H1 (cell line): Measurements from ENCODE around the gene C10orf120. TPM values are rescaled to one million over a fixed set of nuclear protein-coding genes. Genes with fewer than 3 reads are reported as not detected.

Source experiments
- CTCF ChIA-PET: fragments of 300-600 bp; sonication (Branson Sonifier 250); formaldehyde crosslinking; loops from one replicate; lab custom pipeline; 2021; ENCODE audit not compliant: partially characterized antibody; lab: Charles Lee
- POLR2A ChIA-PET: fragments of 300-600 bp; sonication (Branson Sonifier 250); formaldehyde crosslinking; loops from one replicate; lab custom pipeline; 2021; ENCODE audit warnings: inconsistent platforms; ENCODE audit not compliant: partially characterized antibody; lab: Charles Lee
- DNase-seq, 2 experiments: peaks; one replicate each; pipeline versions ENCODE4 v3.0.0 to v3.0.0-alpha.2; 2010 to 2022; ENCODE audit warnings: low spot score in 2 of 2, low read depth in 1 of 2, mixed read lengths in 1 of 2
- FAIRE-seq: peaks from 2 replicates; lab custom pipeline; 2011; peaks lifted over from hg19 to GRCh38; lab: Jason Lieb, UNC
- H2AFZ ChIP-seq: 2 replicates; pipeline ENCODE4 v1.8.1; 2012; ENCODE audit warnings: low read length, inconsistent platforms
- H2AK5ac ChIP-seq: 2 replicates; pipeline ENCODE4 v1.6.1; 2013; ENCODE audit warnings: low read depth, low read length
- H2BK120ac ChIP-seq: replicated peaks from 2 replicates; pipeline ENCODE3; 2013; ENCODE audit warnings: low read depth, low read length, inconsistent platforms
- H2BK12ac ChIP-seq: 2 replicates; pipeline ENCODE4 v1.6.1; 2013; ENCODE audit warnings: low read depth, low read length
- H2BK15ac ChIP-seq: 2 replicates; pipeline ENCODE4 v1.6.1; 2013; ENCODE audit warnings: low read length
- H2BK20ac ChIP-seq: 2 replicates; pipeline ENCODE4 v1.6.1; 2013; ENCODE audit warnings: low read length
- H2BK5ac ChIP-seq: 2 replicates; pipeline ENCODE4 v1.6.1; 2013; ENCODE audit warnings: low read depth, low read length
- H3K14ac ChIP-seq: 2 replicates; pipeline ENCODE4 v1.6.1; 2013; ENCODE audit warnings: inconsistent platforms; ENCODE audit not compliant: insufficient read length
- H3K18ac ChIP-seq: 2 replicates; pipeline ENCODE4 v1.6.1; 2013; ENCODE audit warnings: low read length; ENCODE audit errors: extremely low read depth
- H3K23ac ChIP-seq: 2 replicates; pipeline ENCODE4 v1.6.1; 2013; ENCODE audit warnings: inconsistent platforms; ENCODE audit not compliant: insufficient read length
- H3K23me2 ChIP-seq: 2 replicates; pipeline ENCODE4 v1.6.1; 2013; ENCODE audit warnings: low read depth, low read length
- H3K27ac ChIP-seq: 2 replicates; pipeline ENCODE4 v1.6.1; 2011; ENCODE audit warnings: low read depth, low read length, inconsistent platforms
- H3K27me3 ChIP-seq, 4 experiments: replicated peaks in 1 of 4; 1 replicate in 1 of 4; 2 replicates in 3 of 4; pipeline versions ENCODE4 v1.6.1 to v1.8.1; 2011 to 2013; ENCODE audit warnings: low read length in 3 of 4, mild to moderate bottlenecking in 3 of 4, inconsistent platforms in 2 of 4, mixed read lengths in 2 of 4, moderate library complexity in 1 of 4; ENCODE audit not compliant: control insufficient read depth in 3 of 4, insufficient read depth in 3 of 4; ENCODE audit errors: extremely low read depth in 1 of 4
- H3K36me3 ChIP-seq, 4 experiments: 2 replicates each; pipeline versions ENCODE4 v1.6.1 to v1.8.1; 2011 to 2013; ENCODE audit warnings: mild to moderate bottlenecking in 4 of 4, low read length in 3 of 4, moderate library complexity in 2 of 4, control low read depth in 1 of 4, inconsistent platforms in 1 of 4; ENCODE audit not compliant: insufficient read depth in 4 of 4, control insufficient read depth in 2 of 4
- H3K4ac ChIP-seq: replicated peaks from 2 replicates; pipeline ENCODE3; 2013; ENCODE audit warnings: low read length, low read depth, mixed read lengths, inconsistent platforms; ENCODE audit not compliant: insufficient read length
- H3K4me1 ChIP-seq, 4 experiments: replicated peaks in 1 of 4; 1 replicate in 1 of 4; 2 replicates in 3 of 4; pipeline versions ENCODE4 v1.6.1 to v1.8.1; 2011 to 2013; ENCODE audit warnings: low read length in 3 of 4, inconsistent platforms in 2 of 4, mixed read lengths in 1 of 4; ENCODE audit not compliant: insufficient read depth in 4 of 4, control insufficient read depth in 3 of 4
- H3K4me2 ChIP-seq, 2 experiments: 2 replicates each; pipeline versions ENCODE4 v1.6.1 to v1.8.1; 2011 to 2013; ENCODE audit warnings: low read depth in 2 of 2, low read length in 2 of 2, control low read depth in 1 of 2, inconsistent platforms in 1 of 2, mild to moderate bottlenecking in 1 of 2; ENCODE audit not compliant: insufficient read depth in 1 of 2
- H3K4me3 ChIP-seq, 4 experiments: fragments of 200-600, 300-600 bp in 1 of 4; sonication (generic), shearing (Covaris generic), sonication (Bioruptor Twin) in 1 of 4; 2 replicates each; pipeline versions ENCODE4 v1.5.1 to v1.8.1; 2011 to 2016; ENCODE audit warnings: low read length in 4 of 4, low read depth in 3 of 4, control low read depth in 2 of 4, inconsistent platforms in 2 of 4, mild to moderate bottlenecking in 2 of 4, mixed read lengths in 1 of 4, moderate library complexity in 1 of 4; ENCODE audit not compliant: insufficient read depth in 2 of 4; ENCODE audit errors: extremely low read depth in 1 of 4
- H3K56ac ChIP-seq: replicated peaks from 2 replicates; pipeline ENCODE3; 2013; ENCODE audit warnings: low read depth, mild to moderate bottlenecking, mixed read lengths, low read length, inconsistent platforms; ENCODE audit not compliant: insufficient read length
- H3K79me1 ChIP-seq: 2 replicates; pipeline ENCODE4 v1.6.1; 2013; ENCODE audit warnings: low read depth, low read length, control low read depth
- H3K79me2 ChIP-seq, 2 experiments: 2 replicates each; pipeline versions ENCODE4 v1.6.1 to v1.8.1; 2012 to 2013; ENCODE audit warnings: low read length in 2 of 2, mild to moderate bottlenecking in 2 of 2, inconsistent platforms in 1 of 2; ENCODE audit not compliant: insufficient read depth in 2 of 2, control insufficient read depth in 1 of 2
- H3K9ac ChIP-seq, 4 experiments: replicated peaks in 1 of 4; 1 replicate in 1 of 4; 2 replicates in 3 of 4; pipeline versions ENCODE4 v1.6.1 to v1.8.1; 2011 to 2013; ENCODE audit warnings: low read depth in 3 of 4, low read length in 3 of 4, control low read depth in 2 of 4, mild to moderate bottlenecking in 2 of 4, moderate library complexity in 2 of 4, inconsistent platforms in 1 of 4; ENCODE audit errors: extremely low read depth in 1 of 4
- H3K9me3 ChIP-seq, 2 experiments: 2 replicates each; pipeline versions ENCODE4 v1.6.1 to v1.8.1; 2012 to 2013; ENCODE audit warnings: mild to moderate bottlenecking in 2 of 2, moderate library complexity in 2 of 2, control low read depth in 1 of 2, inconsistent platforms in 1 of 2, low read depth in 1 of 2, low read length in 1 of 2, mixed read lengths in 1 of 2; ENCODE audit not compliant: insufficient read depth in 2 of 2
- H4K20me1 ChIP-seq, 2 experiments: replicated peaks in 1 of 2; 2 replicates each; pipeline versions ENCODE3 to v1.8.1; 2011 to 2013; ENCODE audit warnings: inconsistent platforms in 2 of 2, low read length in 2 of 2, mild to moderate bottlenecking in 1 of 2; ENCODE audit not compliant: insufficient read depth in 2 of 2, control insufficient read depth in 1 of 2
- H4K5ac ChIP-seq: 2 replicates; pipeline ENCODE4 v1.6.1; 2013; ENCODE audit warnings: low read length, low read depth, mixed read lengths, inconsistent platforms; ENCODE audit not compliant: insufficient read length
- H4K8ac ChIP-seq: 2 replicates; pipeline ENCODE4 v1.8.0; 2013; ENCODE audit warnings: mild to moderate bottlenecking, moderate library complexity, low read length, inconsistent platforms; ENCODE audit not compliant: insufficient read depth; ENCODE audit errors: extremely low read depth
- H4K91ac ChIP-seq: replicated peaks from 2 replicates; pipeline ENCODE3; 2013; ENCODE audit warnings: low read length, mixed read lengths, inconsistent platforms; ENCODE audit not compliant: insufficient read length
- CEBPB ChIP-seq: IDR thresholded peaks from 2 replicates; pipeline ENCODE4 v1.6.1; 2012; ENCODE audit warnings: low read depth, low read length
- CHD2 ChIP-seq: IDR thresholded peaks from 2 replicates; pipeline ENCODE4 v1.6.1; 2012; ENCODE audit warnings: low read length, improper control_type of control experiment
- JUN ChIP-seq: IDR thresholded peaks from 2 replicates; pipeline ENCODE4 v1.6.1; 2011; ENCODE audit warnings: low read depth, mild to moderate bottlenecking, improper control_type of control experiment, low read length
- NANOG ChIP-seq: IDR thresholded peaks from 2 replicates; pipeline ENCODE4 v1.6.1; 2011; ENCODE audit warnings: low read length, low read depth, mild to moderate bottlenecking, inconsistent platforms; ENCODE audit not compliant: insufficient read depth, poor library complexity, severe bottlenecking
- POLR2A ChIP-seq, 2 experiments: IDR thresholded peaks; 1 replicate in 1 of 2; 2 replicates in 1 of 2; pipeline ENCODE4 v1.6.1; 2011; ENCODE audit warnings: low read depth in 2 of 2, low read length in 2 of 2, mild to moderate bottlenecking in 2 of 2; ENCODE audit errors: control extremely low read depth in 1 of 2
- RAD21 ChIP-seq, 2 experiments: IDR thresholded peaks in 1 of 2; conservative IDR thresholded peaks in 1 of 2; 2 replicates each; pipeline ENCODE4 v1.6.1; 2011; ENCODE audit warnings: low read depth in 2 of 2, low read length in 2 of 2, improper control_type of control experiment in 1 of 2, inconsistent platforms in 1 of 2, mild to moderate bottlenecking in 1 of 2, moderate library complexity in 1 of 2
- RXRA ChIP-seq: IDR thresholded peaks from 2 replicates; pipeline ENCODE4 v1.6.1; 2011; ENCODE audit warnings: low read depth, mild to moderate bottlenecking, low read length, moderate library complexity; ENCODE audit not compliant: insufficient read depth
- SAP30 ChIP-seq: fragments of 300-600 bp; sonication (generic); IDR thresholded peaks from 2 replicates; pipeline ENCODE4 v1.7.1; 2012; ENCODE audit warnings: low read length, moderate library complexity, mild to moderate bottlenecking, inconsistent platforms; ENCODE audit not compliant: insufficient read depth, insufficient replicate concordance
- SIN3A ChIP-seq, 2 experiments: IDR thresholded peaks in 1 of 2; conservative IDR thresholded peaks in 1 of 2; 2 replicates each; pipeline ENCODE4 v1.6.1; 2011 to 2012; ENCODE audit warnings: low read length in 2 of 2, improper control_type of control experiment in 1 of 2, low read depth in 1 of 2, mild to moderate bottlenecking in 1 of 2
- SIRT6 ChIP-seq: IDR thresholded peaks from one replicate; pipeline ENCODE4 v1.7.1; 2012; ENCODE audit warnings: low read length, inconsistent platforms
- SIX5 ChIP-seq: IDR thresholded peaks from 2 replicates; pipeline ENCODE4 v1.6.1; 2011; ENCODE audit warnings: mild to moderate bottlenecking, low read depth, low read length
- TAF1 ChIP-seq: IDR thresholded peaks from 2 replicates; pipeline ENCODE4 v1.6.1; 2011; ENCODE audit warnings: mild to moderate bottlenecking, low read depth, low read length
- WGBS, 2 experiments: shearing (Covaris generic) in 1 of 2; methylation state at CpG; one replicate each; pipeline versions ENCODE4 v1.1.6 to v1.1.7; 2013 to 2015; ENCODE audit warnings: low lambda C conversion rate in 2 of 2, mixed read lengths in 2 of 2, inconsistent platforms in 1 of 2, low coverage in 1 of 2, missing lambda C conversion rate in 1 of 2; ENCODE audit not compliant: insufficient replicate concordance in 2 of 2, insufficient coverage in 1 of 2, insufficient read length in 1 of 2; ENCODE audit errors: extremely low coverage in 1 of 2, missing lambda C conversion rate in 1 of 2; 5-methylcytosine and 5-hydroxymethylcytosine counted together
- polyA plus RNA-seq, 7 experiments: library from polyadenylated mRNA; depleted of rRNA in 3 of 7; stranded (reverse) in 5 of 7; unstranded in 2 of 7; fragments of >200 nt in 5 of 7; fragments of 200-250 nt in 2 of 7; gene quantifications; 1 replicate in 5 of 7; 2 replicates in 1 of 7; 4 replicates in 1 of 7; pipeline versions ENCODE4 v1.2.1 to v1.2.3, GENCODE V29; 2011 to 2013; ENCODE audit warnings: missing spikeins in 2 of 7, mixed read lengths in 2 of 7
- total RNA-seq: library from RNA; stranded (reverse); fragmentation: NEBNext Ultra II Directional; extraction: Animal tissue kit (Norgen Biotek cat#: 25700); gene quantifications from 2 replicates; pipeline ENCODE4 v1.2.1, GENCODE V29; 2021

The C10orf120 gene
- total and polyA plus RNA-seq, 2 of the 8 experiments (the other 6 are each of a cell fraction or from before 2014, with no cell fraction given), result not detected

GRCh38 chr10:122648599-122649428, 50.8 kb downstream of the C10orf120 start:
- no peak overlapping the region for H2AK5ac ChIP-seq
- H2BK15ac ChIP-seq, result 0 out of 2 replicates have a peak overlapping the region, but pooled peaks have one; percentile 72
- no peaks in the 10 kb centered on the region for H3K4me1 ChIP-seq
- H3K4me3 ChIP-seq, result no peak overlapping the region
- no peak overlapping the region for H2BK12ac ChIP-seq
- ChIA-PET CTCF (interaction anchor here (0.6 to 4.0 kb wide), 47 partner anchors 10 to 381 kb away, joined by 3 to 56 read pairs (median 4); partner anchors contain the start of genes ARMS2 and C10orf120), POLR2A (no interaction called here)
- no peak overlapping the region for H3K4me2 ChIP-seq
- H2AFZ ChIP-seq, result peak overlapping the region; percentile 83; the same call in 1 of the 2 replicates
- no peak overlapping the region for H2BK120ac ChIP-seq
- H4K91ac ChIP-seq, result peak overlapping the region; percentile 5
- H4K20me1 ChIP-seq, result no peaks in the 10 kb centered on the region
- H2BK5ac ChIP-seq, result no peak overlapping the region
- no peak overlapping the region for H3K27ac ChIP-seq
- no peaks in the 10 kb centered on the region for H3K79me2 ChIP-seq
- no peaks in the 10 kb centered on the region for H3K23me2 ChIP-seq
- peaks cover 0 to 3% (median 0%) of the 10 kb centered on the region in 4 experiments; a peak in 1 of 7 replicates for H3K27me3 ChIP-seq
- no peak overlapping the region for H4K8ac ChIP-seq
- H3K23ac ChIP-seq, result no peak overlapping the region
- no peak overlapping the region for H2BK20ac ChIP-seq
- peak; percentile 81 for FAIRE-seq
- H3K4ac ChIP-seq, result no peak overlapping the region
- no peak overlapping the region for H3K9ac ChIP-seq
- no peak overlapping the region for H3K18ac ChIP-seq
- H3K36me3 ChIP-seq, result no peaks in the 10 kb centered on the region
- H3K56ac ChIP-seq, result no peak overlapping the region
- DNase-seq, result peak; percentile 34 to 88
- WGBS, 2 experiments, result 55% methylated on average over 10 of the region's 10 CpGs; no CpG with 5 or more reads in 1 of the 2 experiments
- H4K5ac ChIP-seq, result no peak overlapping the region
- no peaks in the 10 kb centered on the region for H3K79me1 ChIP-seq
- H3K14ac ChIP-seq, result no peak overlapping the region
- H3K9me3 ChIP-seq, result no peaks in the 10 kb centered on the region
- no peak for TF ChIP-seq NANOG
- TF ChIP-seq RXRA, result no peak
- no peak for TF ChIP-seq SIX5
- TF ChIP-seq POLR2A (IDR thresholded peaks at IDR 0.05; ENCODE audit: control extremely low read depth in 1 of 2, low read depth in 2 of 2, low read length in 2 of 2), result no peak
- TF ChIP-seq TAF1, result no peak
- 0 out of 4 replicates have a peak, but pooled peaks of 1 of the 2 experiments have one; percentile 40 for TF ChIP-seq SIN3A (conservative IDR thresholded peaks at IDR 0.05 in 1 of 2, IDR thresholded peaks at IDR 0.05 in 1 of 2; ENCODE audit: low read depth in 1 of 2, low read length in 2 of 2)
- TF ChIP-seq RAD21 (IDR thresholded peaks at IDR 0.05 in 1 of 2, conservative IDR thresholded peaks at IDR 0.05 in 1 of 2; ENCODE audit: low read depth in 2 of 2, low read length in 2 of 2), result peak; percentile 88 to 94
- TF ChIP-seq SAP30, result no peak
- TF ChIP-seq CEBPB, result no peak
- TF ChIP-seq CHD2, result no peak
- TF ChIP-seq SIRT6, result no peak
- no peak for TF ChIP-seq JUN
